Skeletal muscle cell (primary cell): Measurements from ENCODE around the gene ATXN7.

ENCODE experiments used
- DNase-seq: peaks from one replicate; pipeline ENCODE4 v3.0.0-alpha.2; 2010; ENCODE audit warnings: low read depth
- H3K4me3 ChIP-seq: 2 replicates; pipeline ENCODE4 v1.5.1; 2011; ENCODE audit warnings: low read depth, mild to moderate bottlenecking, control low read depth, low read length, moderate library complexity

Gene ATXN7

GRCh38 chr3:63927422-63928280 lies 64.0 kb downstream of the ATXN7 start:
- no peak overlapping the region for H3K4me3 ChIP-seq
- DNase-seq: no peak

- DNase-seq: no peak
Observed at GRCh38 chr3:63931290-63931689, 67.6 kb downstream of the ATXN7 start.

DNA sequence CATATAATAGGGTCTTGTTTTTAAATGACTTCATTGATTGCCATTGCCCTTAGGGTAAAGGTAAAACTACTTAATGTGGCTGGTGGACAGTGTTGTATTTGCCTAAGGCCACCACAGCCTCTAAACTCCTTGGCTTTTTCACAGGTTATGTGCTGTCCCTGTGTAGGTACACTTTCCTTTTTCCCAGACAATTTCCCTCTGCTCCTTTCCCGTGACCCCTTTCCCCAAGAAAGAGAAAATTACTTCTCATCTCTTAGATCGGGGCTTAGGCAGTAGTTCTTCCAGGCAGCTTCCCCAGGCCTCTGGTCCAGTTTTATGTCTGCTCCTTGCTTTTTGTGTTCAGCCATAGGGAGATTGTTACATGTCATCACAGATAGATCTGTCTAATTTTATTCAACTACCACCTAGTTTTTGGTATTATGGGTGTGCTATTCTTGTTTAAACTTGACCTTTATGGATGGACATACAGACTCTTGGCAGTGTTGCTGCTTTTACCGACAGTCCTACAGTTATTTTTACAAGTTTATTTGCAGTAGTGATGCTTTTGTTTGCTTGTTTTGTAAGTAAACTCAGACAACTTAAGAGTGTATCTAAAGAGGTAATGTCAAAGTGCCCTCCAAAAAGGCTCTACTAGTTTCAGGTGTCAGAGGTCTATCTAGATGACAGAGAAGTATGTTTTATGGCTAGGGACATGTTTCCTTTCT lies 69.0 kb downstream of the ATXN7 start:
- H3K4me3 ChIP-seq: no peak overlapping the region
- DNase-seq: no peak

More at GRCh38 chr3:63931290-63931689, 67.6 kb downstream of the ATXN7 start:
- no peak overlapping the region for H3K4me3 ChIP-seq

- H3K4me3 ChIP-seq: no peak overlapping the region
- no peak for DNase-seq
Observed at GRCh38 chr3:63933459-63933858, 69.8 kb downstream of the ATXN7 start.

DNA sequence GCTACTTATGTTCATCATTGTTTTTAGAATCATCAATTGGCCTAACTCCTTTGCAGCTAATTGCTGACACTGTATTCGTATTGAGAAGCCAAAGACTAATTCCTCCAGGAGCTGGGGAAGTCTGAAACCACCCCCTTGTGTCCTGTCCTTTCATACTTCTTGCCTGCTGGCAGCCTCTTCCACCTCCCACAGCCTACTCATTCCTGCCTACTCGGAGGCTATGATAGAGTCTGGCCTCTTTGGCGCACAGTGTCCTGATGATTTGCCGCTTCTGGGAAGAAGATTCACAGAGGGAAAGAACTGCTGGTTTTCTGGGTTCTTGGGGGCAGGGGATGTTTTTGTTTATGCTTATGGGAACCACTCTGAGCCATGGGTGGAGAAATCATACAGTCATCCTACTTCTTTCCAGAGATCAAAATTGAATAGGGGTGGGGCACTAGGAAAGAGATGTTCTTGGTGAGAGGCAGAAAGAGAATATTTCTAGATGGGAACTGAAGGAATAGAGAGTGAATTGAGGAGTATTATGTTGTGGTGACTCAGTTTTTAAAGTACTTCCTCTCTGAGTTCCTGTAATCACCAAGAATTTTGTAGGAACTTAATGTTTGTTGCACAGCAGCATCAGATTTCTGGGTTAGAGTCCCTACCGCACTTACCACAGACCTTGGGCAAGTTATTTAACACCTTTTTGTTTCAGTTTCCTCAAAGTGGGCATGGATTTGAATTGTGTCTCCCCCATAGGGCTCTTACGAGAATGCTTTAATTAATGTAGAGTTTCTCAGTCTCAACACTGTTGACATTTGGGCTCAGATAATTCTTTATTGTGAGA lies 70.6 kb downstream of the ATXN7 start:
- no peak for DNase-seq
- H3K4me3 ChIP-seq: no peak overlapping the region

GRCh38 chr3:63936925-63937324 lies 73.3 kb downstream of the ATXN7 start:
- no peak for DNase-seq
- H3K4me3 ChIP-seq: no peak overlapping the region

DNA sequence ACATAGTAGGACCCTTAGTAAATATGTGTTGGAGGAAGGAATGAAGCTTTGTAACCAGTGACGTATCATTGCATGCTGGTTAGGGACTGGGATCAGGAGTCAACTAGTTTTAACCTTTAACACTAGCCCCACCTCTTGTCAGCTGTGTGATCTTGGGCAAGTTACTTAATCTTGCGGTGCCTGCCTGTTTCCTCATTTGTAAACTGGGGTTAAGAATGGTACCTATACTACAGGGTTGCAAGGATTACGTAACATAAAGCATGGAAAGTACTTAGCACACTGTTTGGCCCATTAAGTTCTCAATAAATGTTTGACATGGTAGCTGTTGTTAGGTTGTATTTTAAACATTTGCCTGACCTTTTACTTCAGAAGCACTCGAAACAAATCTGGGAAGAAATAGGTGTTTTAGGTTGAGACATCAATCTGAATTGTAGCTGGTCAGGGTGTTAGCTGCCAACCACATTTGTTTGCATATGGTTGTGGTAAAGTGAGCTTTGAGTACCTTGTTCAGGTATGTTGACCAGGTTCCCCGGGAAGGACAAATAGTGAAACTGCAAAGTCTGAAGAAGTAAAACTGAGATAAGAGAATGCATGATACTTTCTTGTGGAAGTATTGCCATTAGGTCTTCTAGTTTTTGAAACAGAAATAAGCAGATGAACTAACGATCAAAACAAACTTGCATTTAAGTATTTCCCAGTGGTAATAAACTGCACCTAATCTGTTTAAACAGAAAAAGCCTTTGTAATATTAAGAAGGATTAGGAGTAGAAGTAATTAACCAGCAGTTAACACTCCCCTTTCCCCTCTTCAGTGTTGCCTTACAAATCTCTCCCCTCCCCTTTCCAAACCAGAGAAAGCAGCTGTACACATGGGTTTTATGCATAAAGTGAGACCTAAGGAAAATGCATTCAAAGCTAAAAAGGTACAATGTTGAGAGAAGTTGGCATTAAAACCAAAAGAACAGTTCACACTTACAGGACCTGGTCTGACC lies 74.3 kb downstream of the ATXN7 start:
- no peak overlapping the region for H3K4me3 ChIP-seq
- no peak for DNase-seq

- H3K4me3 ChIP-seq: no peak overlapping the region
- no peak for DNase-seq
Observed at GRCh38 chr3:63940389-63940757, 76.7 kb downstream of the ATXN7 start.

- DNase-seq: no peak
- no peak overlapping the region for H3K4me3 ChIP-seq
Observed at GRCh38 chr3:63942528-63942927, 78.9 kb downstream of the ATXN7 start.

GRCh38 chr3:63943678-63944077 lies 80.0 kb downstream of the ATXN7 start:
- no peak overlapping the region for H3K4me3 ChIP-seq
- no peak for DNase-seq

- no peak overlapping the region for H3K4me3 ChIP-seq
- no peak for DNase-seq
Observed at GRCh38 chr3:63945558-63946096, 82.0 kb downstream of the ATXN7 start.

- no peak overlapping the region for H3K4me3 ChIP-seq
- DNase-seq: no peak
Observed at GRCh38 chr3:63946753-63947152, 83.1 kb downstream of the ATXN7 start.

GRCh38 chr3:63947594-63947993 lies 83.9 kb downstream of the ATXN7 start:
- no peak for DNase-seq
- H3K4me3 ChIP-seq: no peak overlapping the region

DNA sequence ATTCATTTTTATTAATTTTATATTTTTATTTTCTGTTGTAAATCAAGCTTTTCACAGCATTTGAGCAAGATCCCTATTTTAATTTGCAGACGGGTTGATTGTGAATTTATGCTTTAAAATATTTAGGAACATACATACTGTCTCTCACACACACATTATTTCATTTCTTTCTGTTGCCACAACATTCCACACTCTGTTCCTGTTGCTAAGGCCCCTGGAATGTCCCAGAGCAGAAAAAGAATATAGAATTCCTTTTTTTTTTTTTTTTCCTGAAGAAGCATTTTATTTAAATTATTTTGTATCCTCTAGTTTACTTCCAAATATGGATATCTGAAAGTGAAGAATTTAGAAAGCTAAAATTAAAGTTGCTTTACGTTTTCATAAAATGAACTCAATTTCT lies 85.3 kb downstream of the ATXN7 start:
- DNase-seq: no peak

DNA sequence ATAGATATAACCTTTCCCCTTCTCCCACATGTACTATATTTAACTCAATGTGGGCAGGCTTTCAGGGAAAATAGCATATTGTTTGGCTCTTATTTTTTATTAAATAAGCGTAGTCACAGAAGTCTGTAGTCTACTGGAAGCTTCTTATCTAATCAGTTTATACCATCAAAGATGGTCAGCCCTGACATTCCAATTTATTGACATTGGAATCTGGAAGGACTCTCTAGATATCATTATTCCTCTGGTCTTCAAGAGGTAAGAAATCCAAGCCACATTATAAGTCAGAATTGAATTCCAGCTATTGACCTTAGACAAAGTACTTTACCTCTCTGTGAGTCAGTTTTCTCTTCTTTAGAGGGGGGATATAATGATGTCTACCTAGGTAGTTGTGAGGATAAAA lies 87.0 kb downstream of the ATXN7 start:
- H3K4me3 ChIP-seq: no peak overlapping the region
- no peak for DNase-seq

More for the DNA sequence above, 85.3 kb downstream of the ATXN7 start:
- no peak overlapping the region for H3K4me3 ChIP-seq

DNA sequence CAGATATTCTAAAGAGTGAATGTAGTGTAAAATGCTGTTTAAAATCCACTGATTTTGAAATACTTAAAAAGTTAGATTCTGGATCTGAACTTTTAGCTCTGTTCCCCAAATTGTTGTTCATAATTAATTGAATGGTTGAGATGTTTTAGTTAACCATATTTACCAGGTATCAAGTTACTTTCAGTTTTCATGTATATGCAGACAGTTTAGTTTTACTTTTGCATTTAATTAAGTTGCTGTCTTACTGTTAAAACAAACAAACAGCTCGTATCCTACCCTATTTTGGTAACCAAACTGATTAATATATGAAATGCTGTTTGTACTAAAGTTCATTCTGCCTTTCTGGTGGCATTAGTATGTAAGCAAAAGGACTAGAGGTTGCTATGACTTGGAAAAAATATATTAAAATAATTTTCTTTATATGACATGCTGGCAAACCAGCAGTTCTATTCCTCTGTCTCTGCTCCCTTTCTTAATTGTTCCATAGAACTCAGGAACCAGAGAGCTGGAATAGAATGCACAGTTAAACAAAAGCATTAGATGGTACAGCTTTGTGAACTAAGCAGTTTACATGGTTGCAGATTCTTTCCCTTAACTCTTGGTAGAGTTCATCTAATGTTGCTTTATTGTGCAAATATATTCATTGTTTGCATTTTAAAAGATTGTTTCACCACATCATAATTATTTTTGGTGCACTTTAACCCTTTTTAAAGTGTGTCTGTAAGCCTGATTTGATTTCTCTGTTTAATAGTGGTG lies 88.0 kb downstream of the ATXN7 start:
- H3K4me3 ChIP-seq: no peak overlapping the region
- DNase-seq: no peak

DNA sequence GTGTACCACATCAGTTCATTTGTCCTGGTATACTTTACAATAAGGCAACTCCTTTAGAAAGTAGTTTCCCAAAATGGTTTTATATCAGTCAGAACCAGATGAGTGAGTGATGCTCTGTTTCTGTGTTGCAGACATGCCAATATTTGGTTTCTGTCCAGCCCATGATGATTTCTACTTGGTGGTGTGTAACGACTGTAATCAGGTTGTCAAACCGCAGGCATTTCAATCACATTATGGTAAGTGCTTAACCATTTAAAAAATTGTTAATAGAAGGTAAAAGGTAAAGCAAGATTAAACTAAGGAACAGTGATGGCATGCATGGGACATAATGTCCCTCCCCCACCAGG lies 88.6 kb downstream of the ATXN7 start:
- no peak overlapping the region for H3K4me3 ChIP-seq
- DNase-seq: no peak

DNA sequence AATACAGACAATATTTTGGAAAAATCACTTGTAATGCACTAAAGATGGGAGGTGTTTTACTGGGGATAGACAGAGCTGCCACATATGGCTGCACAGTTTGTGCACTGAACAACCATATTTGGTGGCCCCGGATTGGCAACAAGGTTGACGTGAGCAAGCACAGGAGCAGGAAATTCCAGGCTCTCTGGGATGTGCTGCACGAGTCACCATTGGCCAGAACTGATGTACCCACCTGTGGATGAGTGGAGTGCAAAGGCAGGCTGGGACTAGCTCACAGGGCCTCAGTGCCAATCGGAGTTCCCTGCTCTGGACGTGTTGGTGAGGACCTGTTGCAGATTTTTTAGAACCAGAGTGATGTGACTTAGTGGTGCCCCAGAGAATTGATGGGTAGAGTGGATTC lies 90.5 kb downstream of the ATXN7 start:
- H3K4me3 ChIP-seq: no peak overlapping the region
- no peak for DNase-seq
